Neural cell (in vitro differentiated cells): ENCODE results near the gene TAS1R2.

Experiments
- CTCF ChIP-seq: fragments of 450-650 bp; IDR thresholded peaks from 2 replicates; pipeline ENCODE4 v1.5.1; 2014; ENCODE audit warnings: antibody characterized with exemption, mild to moderate bottlenecking, moderate library complexity; ENCODE audit not compliant: poor library complexity, severe bottlenecking
- POLR2AphosphoS5 ChIP-seq: IDR thresholded peaks from 2 replicates; pipeline ENCODE4 v1.6.1; 2012

DNA sequence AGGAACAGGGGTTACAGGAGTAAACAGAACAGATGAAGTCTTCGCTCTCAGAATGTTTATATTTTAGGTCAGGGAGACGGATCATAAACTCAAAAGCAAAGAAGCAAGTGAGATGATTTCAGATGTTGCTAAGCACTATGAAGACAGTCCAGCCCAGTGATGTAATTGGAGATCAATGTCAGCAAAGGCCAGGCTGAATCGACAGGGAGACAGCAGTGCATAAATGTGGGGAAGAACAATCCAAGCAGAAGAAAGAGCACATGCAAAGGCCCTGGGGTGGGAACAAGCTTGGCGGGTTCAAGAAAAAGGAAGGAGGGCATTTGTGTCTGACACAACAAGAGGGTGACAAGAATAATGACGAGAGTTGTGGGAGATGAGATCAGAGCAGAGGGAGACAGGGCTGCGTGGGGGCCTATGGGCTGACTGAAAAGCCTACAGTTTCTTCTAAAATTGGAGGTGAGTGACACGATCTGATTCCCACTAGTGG lies 47.0 kb downstream of the TAS1R2 start:
- TF ChIP-seq CTCF, result no peak
- no peak for TF ChIP-seq POLR2AphosphoS5
